Activated T-cell treated with anti-CD3 and anti-CD28 coated beads for 4 hours (primary cell): ENCODE data around the gene OXSR1.
"Not testable (repeated sequence)": the region's sequence is repeated elsewhere in the genome, so short reads cannot be mapped to it uniquely, and the experiment has no call there.

Experiments used
- DNase-seq: peaks from one replicate; pipeline ENCODE4 v3.0.0-alpha.2; 2020

Gene OXSR1

GRCh38 chr3:38128303-38128655 is 37.1 kb upstream of the OXSR1 start:
- no peak for DNase-seq

- no peak for DNase-seq
Observed at GRCh38 chr3:38129058-38129457, 36.3 kb upstream of the OXSR1 start.

GRCh38 chr3:38130631-38131065 is 34.7 kb upstream of the OXSR1 start:
- no peak for DNase-seq

GRCh38 chr3:38131621-38132369 is 33.5 kb upstream of the OXSR1 start:
- no peak for DNase-seq

GRCh38 chr3:38133209-38133556 is 32.2 kb upstream of the OXSR1 start:
- no peak for DNase-seq

GRCh38 chr3:38133557-38134405 is 31.6 kb upstream of the OXSR1 start:
- no peak for DNase-seq

GRCh38 chr3:38134517-38135143 is 30.7 kb upstream of the OXSR1 start:
- DNase-seq = not testable (repeated sequence)

GRCh38 chr3:38135621-38136277 is 29.6 kb upstream of the OXSR1 start:
- DNase-seq = not testable (repeated sequence)

- DNase-seq = no peak
Observed at GRCh38 chr3:38136393-38136776, 29.0 kb upstream of the OXSR1 start.

- peak; percentile 95 for DNase-seq
Observed at GRCh38 chr3:38136777-38137614, 28.3 kb upstream of the OXSR1 start, which contains the start of gene ACAA1. Gene ACAA1 (minus strand): TSS chr3:38137127. CDS start chr3:38137035, 92 bp downstream.

GRCh38 chr3:38137615-38138348 is 27.6 kb upstream of the OXSR1 start:
- no peak for DNase-seq

- DNase-seq = peak; percentile 82
Observed at GRCh38 chr3:38138349-38139190, 26.8 kb upstream of the OXSR1 start, which contains the start of gene MYD88. Gene MYD88 (plus strand): TSS chr3:38138661. CDS start chr3:38138701, 40 bp downstream.

GRCh38 chr3:38139191-38139590 is 26.1 kb upstream of the OXSR1 start:
- DNase-seq = no peak

- DNase-seq = no peak
Observed at GRCh38 chr3:38139652-38140051, 25.7 kb upstream of the OXSR1 start.

- DNase-seq = no peak
Observed at GRCh38 chr3:38140326-38141172, 24.8 kb upstream of the OXSR1 start.

- DNase-seq = no peak
Observed at GRCh38 chr3:38141173-38141951, 24.0 kb upstream of the OXSR1 start.

- DNase-seq = no peak
Observed at GRCh38 chr3:38141952-38142273, 23.4 kb upstream of the OXSR1 start.

- DNase-seq = no peak
Observed at GRCh38 chr3:38142959-38143358, 22.4 kb upstream of the OXSR1 start.

- no peak for DNase-seq
Observed at GRCh38 chr3:38143511-38143910, 21.8 kb upstream of the OXSR1 start.
